OCI-LY3 (cell line): ENCODE measurements around the gene FAAP20.

Experiments
- CTCF ChIP-seq: fragments of 200-600, 300-600 bp; sonication (generic); IDR thresholded peaks from 2 replicates; pipeline ENCODE4 v1.5.1; 2014; ENCODE audit warnings: antibody characterized with exemption, low read length, low read depth
- EZH2phosphoT487 ChIP-seq: fragments of 200-600 bp; shearing (Covaris generic); IDR thresholded peaks from 2 replicates; pipeline ENCODE4 v1.6.1; 2018; ENCODE audit warnings: antibody characterized with exemption, mixed run types, low read depth

- no peak for TF ChIP-seq CTCF
- no peak for TF ChIP-seq EZH2phosphoT487
Observed at GRCh38 chr1:2199042-2199810, 4.7 kb upstream of the FAAP20 start.
